ENCODE measurements around the gene SEMA3G. TPM values are rescaled to one million over a fixed set of nuclear protein-coding genes. Genes with fewer than 3 reads are reported as not detected.

The SEMA3G gene
- total RNA-seq, 1 experiment from 2014 or later = 1.3 TPM

GRCh38 chr3:52456169-52456799 is 11.4 kb upstream of the SEMA3G start:
- CTCF ChIA-PET = no interaction called here
- DNase-seq = no peak
- Histone ChIP-seq H3K4me1 (replicated peaks; ENCODE audit: insufficient read depth) (peaks cover 25% of the 10 kb centered on the region), H4K20me1 (ENCODE audit: insufficient read depth) (no peaks in the 10 kb centered on the region), H3K9me2 (ENCODE audit: insufficient read depth) (no peaks in the 10 kb centered on the region), H3K9me3 (ENCODE audit: insufficient read depth, low read depth) (no peaks in the 10 kb centered on the region), H3F3A (ENCODE audit: insufficient read depth, low read depth) (peaks cover 11% of the 10 kb centered on the region; the same call in 1 of the 2 replicates), H3K36me3 (ENCODE audit: low read depth) (no peaks in the 10 kb centered on the region), H3K79me2 (ENCODE audit: low read depth) (peaks cover 8% of the 10 kb centered on the region; the same call in 1 of the 2 replicates), H3K27ac (no peak overlapping the region), H3K4me3 (peak overlapping the region; percentile 81), H3K4me2 (peak overlapping the region; percentile 77), H3K27me3 (ENCODE audit: insufficient read depth, low read depth) (no peaks in the 10 kb centered on the region), H2AFZ (no peak overlapping the region)
- no TSS peak for BruUV-seq (replicated peaks)
- intact Hi-C loops (cut with micrococcal nuclease; ENCODE audit: unreplicated experiment) = no loop called here
- TF ChIP-seq EZH2 (IDR thresholded peaks at IDR 0.05; ENCODE audit: low read depth) = no peak
- TF ChIP-seq, protein P1, sequence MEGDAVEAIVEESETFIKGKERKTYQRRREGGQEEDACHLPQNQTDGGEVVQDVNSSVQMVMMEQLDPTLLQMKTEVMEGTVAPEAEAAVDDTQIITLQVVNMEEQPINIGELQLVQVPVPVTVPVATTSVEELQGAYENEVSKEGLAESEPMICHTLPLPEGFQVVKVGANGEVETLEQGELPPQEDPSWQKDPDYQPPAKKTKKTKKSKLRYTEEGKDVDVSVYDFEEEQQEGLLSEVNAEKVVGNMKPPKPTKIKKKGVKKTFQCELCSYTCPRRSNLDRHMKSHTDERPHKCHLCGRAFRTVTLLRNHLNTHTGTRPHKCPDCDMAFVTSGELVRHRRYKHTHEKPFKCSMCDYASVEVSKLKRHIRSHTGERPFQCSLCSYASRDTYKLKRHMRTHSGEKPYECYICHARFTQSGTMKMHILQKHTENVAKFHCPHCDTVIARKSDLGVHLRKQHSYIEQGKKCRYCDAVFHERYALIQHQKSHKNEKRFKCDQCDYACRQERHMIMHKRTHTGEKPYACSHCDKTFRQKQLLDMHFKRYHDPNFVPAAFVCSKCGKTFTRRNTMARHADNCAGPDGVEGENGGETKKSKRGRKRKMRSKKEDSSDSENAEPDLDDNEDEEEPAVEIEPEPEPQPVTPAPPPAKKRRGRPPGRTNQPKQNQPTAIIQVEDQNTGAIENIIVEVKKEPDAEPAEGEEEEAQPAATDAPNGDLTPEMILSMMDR (conservative IDR thresholded peaks at IDR 0.05) = no peak
- POLR2A ChIA-PET (ENCODE audit: unreplicated experiment) = interaction anchor here (0.6 kb wide), 1 partner anchor 80 kb away, joined by 4 read pairs; the partner anchor contains the start of gene UQCC5

GRCh38 chr3:52455283-52456168 is 10.6 kb upstream of the SEMA3G start, which contains the start of gene NISCH:
Gene NISCH, plus strand, starts transcription at chr3:52455604. Its CDS starts 38 bp downstream, at chr3:52455642.
- Histone ChIP-seq H3K27ac (no peak within 1 kb of the TSS), H3K9me3 (ENCODE audit: insufficient read depth, low read depth) (no peaks in the 10 kb centered on the region), H2AFZ (peak within 1 kb of the TSS; percentile 92), H3F3A (ENCODE audit: insufficient read depth, low read depth) (peaks cover 11% of the 10 kb centered on the region; the same call in 1 of the 2 replicates), H3K36me3 (ENCODE audit: low read depth) (no peaks in the 10 kb centered on the region), H3K4me1 (replicated peaks; ENCODE audit: insufficient read depth) (peaks cover 27% of the 10 kb centered on the region), H3K9me2 (ENCODE audit: insufficient read depth) (no peaks in the 10 kb centered on the region), H3K4me3 (peak within 1 kb of the TSS; percentile 81), H3K4me2 (peak within 1 kb of the TSS; percentile 77), H4K20me1 (ENCODE audit: insufficient read depth) (no peaks in the 10 kb centered on the region), H3K79me2 (ENCODE audit: low read depth) (peaks cover 8% of the 10 kb centered on the region; the same call in 1 of the 2 replicates), H3K27me3 (ENCODE audit: insufficient read depth, low read depth) (no peaks in the 10 kb centered on the region)
- TF ChIP-seq EZH2 (IDR thresholded peaks at IDR 0.05; ENCODE audit: low read depth) = no peak
- TF ChIP-seq, protein P1 (conservative IDR thresholded peaks at IDR 0.05) = no peak
- peak in 1 of 2 experiments; percentile 92 for DNase-seq
- intact Hi-C loops (cut with micrococcal nuclease; ENCODE audit: unreplicated experiment) = loop anchor here (2.0 kb wide), 1 partner anchor 71 kb away; no protein-coding TSS in a partner anchor
- CTCF ChIA-PET = no interaction called here
- POLR2A ChIA-PET (ENCODE audit: unreplicated experiment) = no interaction called here
- BruUV-seq (replicated peaks) = no TSS peak

DNA sequence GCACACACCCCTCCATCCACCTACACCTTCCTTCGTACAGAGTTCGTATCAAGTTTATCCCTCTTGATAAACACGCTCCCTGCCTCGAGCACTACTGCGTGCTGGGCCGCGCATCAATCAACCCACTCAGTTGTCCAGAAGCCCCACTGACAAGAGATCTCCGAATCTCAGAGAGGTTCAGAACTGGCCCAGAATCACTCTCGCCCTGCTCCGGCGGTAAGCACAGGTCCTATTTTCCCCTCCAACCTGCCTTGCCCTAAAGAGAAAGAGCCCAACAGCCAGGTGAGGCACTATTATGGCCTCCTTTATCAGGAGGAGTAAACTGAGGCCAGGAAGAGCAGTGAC is 10.0 kb upstream of the SEMA3G start:
- H3K4me3 ChIP-seq = peak overlapping the region; percentile 81; the same call in 1 of the 2 replicates
- ChIA-PET CTCF (no interaction called here), POLR2A (ENCODE audit: unreplicated experiment) (no interaction called here)
- TF ChIP-seq, protein P1 (conservative IDR thresholded peaks at IDR 0.05) = no peak
- TF ChIP-seq EZH2 (IDR thresholded peaks at IDR 0.05; ENCODE audit: low read depth) = no peak
- no peaks in the 10 kb centered on the region for H3K9me2 ChIP-seq (ENCODE audit: insufficient read depth)
- peaks cover 33% of the 10 kb centered on the region for H3K4me1 ChIP-seq (replicated peaks; ENCODE audit: insufficient read depth)
- no peak for DNase-seq
- peaks cover 8% of the 10 kb centered on the region; the same call in 1 of the 2 replicates for H3K79me2 ChIP-seq (ENCODE audit: low read depth)
- peak overlapping the region; percentile 67 for H2AFZ ChIP-seq
- intact Hi-C loops (cut with micrococcal nuclease; ENCODE audit: unreplicated experiment) = loop anchor here (2.0 to 5.0 kb wide), 2 partner anchors 72 to 238 kb away; no protein-coding TSS in a partner anchor
- H3K27ac ChIP-seq = no peak overlapping the region
- peak overlapping the region; percentile 77 for H3K4me2 ChIP-seq
- H3K27me3 ChIP-seq (ENCODE audit: insufficient read depth, low read depth) = no peaks in the 10 kb centered on the region
- H3K9me3 ChIP-seq (ENCODE audit: insufficient read depth, low read depth) = no peaks in the 10 kb centered on the region
- H3F3A ChIP-seq (ENCODE audit: insufficient read depth, low read depth) = peaks cover 11% of the 10 kb centered on the region; the same call in 1 of the 2 replicates
- TSS peak; percentile 34 for BruUV-seq (replicated peaks)
- no peaks in the 10 kb centered on the region for H4K20me1 ChIP-seq (ENCODE audit: insufficient read depth)
- H3K36me3 ChIP-seq (ENCODE audit: low read depth) = no peaks in the 10 kb centered on the region
